RWPE1 (cell line): ENCODE results near the gene FCHO2.

ENCODE experiments used
- CTCF ChIA-PET: fragments of 350-600 bp; sonication (Branson Sonifier 250); formaldehyde crosslinking; extraction: SDS; loops from one replicate; lab custom pipeline; 2021; lab: Yijun Ruan, JAX
- POLR2A ChIA-PET: fragments of 400-600 bp; formaldehyde crosslinking; extraction: SDS; loops from one replicate; lab custom pipeline; 2020; ENCODE audit warnings: antibody characterized with exemption; ENCODE audit not compliant: low non-redundant PET; lab: Yijun Ruan, JAX
- DNase-seq: peaks from one replicate; pipeline ENCODE4 v3.0.0; 2012; ENCODE audit warnings: low spot score
- H3K27ac ChIP-seq: fragments of 450-650 bp; 2 replicates; pipeline ENCODE4 v1.5.1; 2017
- CTCF ChIP-seq: fragments of 450-650 bp; conservative IDR thresholded peaks from 2 replicates; pipeline ENCODE4 v1.5.1; 2017; ENCODE audit warnings: low read depth, mild to moderate bottlenecking

The FCHO2 gene

GRCh38 chr5:73131711-73132425 is 176.0 kb downstream of the FCHO2 start:
- POLR2A ChIA-PET = no interaction called here
- no peak overlapping the region for H3K27ac ChIP-seq
- CTCF ChIA-PET = no interaction called here
- DNase-seq = no peak
- TF ChIP-seq CTCF = no peak

DNA sequence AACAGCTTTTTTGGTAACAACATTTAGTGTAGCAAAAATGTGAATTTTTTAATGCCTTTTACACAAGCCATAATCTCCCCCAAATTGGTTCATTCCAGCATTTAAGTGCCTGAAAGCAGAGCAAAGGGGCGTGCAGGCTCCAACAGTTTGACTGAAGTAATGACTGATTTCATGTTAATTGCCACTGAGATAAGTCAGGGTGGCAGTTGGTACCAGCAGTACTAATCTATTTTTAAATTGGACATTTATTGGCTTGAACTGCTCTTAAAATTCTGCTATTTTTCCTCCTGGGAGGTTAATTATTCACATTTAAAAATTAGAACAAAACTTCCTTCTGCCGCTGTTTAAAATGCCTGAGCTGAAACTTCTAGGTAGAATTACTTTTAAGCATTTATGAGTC is 176.9 kb downstream of the FCHO2 start:
- DNase-seq = no peak
- POLR2A ChIA-PET = no interaction called here
- TF ChIP-seq CTCF = no peak
- no peak overlapping the region for H3K27ac ChIP-seq
- CTCF ChIA-PET = interaction anchor here (1.1 kb wide), 1 partner anchor 69 kb away, joined by 4 read pairs; no protein-coding TSS in a partner anchor

DNA sequence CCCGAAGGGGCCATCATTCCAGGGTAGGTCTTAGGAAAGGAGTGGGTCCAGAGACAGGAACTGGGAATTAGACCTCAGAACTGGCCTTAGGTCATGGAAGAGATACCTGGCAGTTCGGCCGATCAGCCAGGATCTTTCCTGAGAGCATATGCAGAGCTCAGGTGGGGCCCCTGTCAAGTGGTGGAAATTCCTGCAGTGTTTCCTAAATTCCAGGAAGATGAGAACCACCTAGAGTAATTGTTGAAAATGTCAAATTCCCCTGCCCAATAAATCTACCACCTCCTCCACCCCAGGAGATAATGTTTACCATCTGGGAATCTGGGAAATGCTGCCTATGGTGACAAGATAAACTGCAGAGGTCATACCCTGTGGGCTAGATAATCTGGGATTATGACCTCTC is 179.2 kb downstream of the FCHO2 start:
- no peak for DNase-seq
- no peak overlapping the region for H3K27ac ChIP-seq
- CTCF ChIA-PET = interaction anchor here (0.6 kb wide), 1 partner anchor 76 kb away, joined by 3 read pairs; no protein-coding TSS in a partner anchor
- POLR2A ChIA-PET = no interaction called here
- TF ChIP-seq CTCF = no peak

DNA sequence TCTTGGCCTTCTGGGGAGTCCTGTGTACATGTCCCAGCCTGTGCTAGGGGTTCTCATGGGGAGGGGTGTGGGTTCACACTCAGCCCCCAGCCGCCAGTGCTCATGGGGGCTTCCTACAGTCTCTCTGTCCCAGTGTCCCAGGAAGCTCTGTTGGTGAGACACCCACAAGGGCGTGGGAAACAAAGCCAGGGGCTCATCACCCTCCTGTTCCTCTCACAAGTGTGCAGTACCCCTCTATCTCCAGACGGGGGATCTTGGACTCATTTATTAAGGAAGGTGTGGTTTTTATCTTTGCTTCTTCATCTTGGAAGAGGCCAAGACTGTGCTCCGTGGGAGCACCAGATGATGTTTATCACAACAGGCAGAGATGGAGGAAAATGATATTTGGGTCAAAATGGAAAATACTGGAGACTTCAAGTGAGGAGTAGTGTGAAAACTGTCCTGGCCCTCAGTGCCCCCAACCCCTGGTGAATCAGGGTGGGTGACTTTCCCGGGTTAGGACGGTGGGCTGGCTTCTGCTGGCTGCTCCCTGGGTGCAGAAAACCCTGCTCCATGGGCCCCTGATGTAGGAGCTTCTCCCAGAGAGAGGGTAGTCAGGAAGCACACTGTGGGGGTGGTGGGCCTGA is 179.7 kb downstream of the FCHO2 start:
- peak; percentile 71 for DNase-seq
- no peak overlapping the region for H3K27ac ChIP-seq
- ChIA-PET POLR2A (no interaction called here), CTCF (interaction anchor here (1.2 kb wide), 1 partner anchor 316 kb away, joined by 3 read pairs; no protein-coding TSS in a partner anchor)
- peak; percentile 42 for TF ChIP-seq CTCF

DNA sequence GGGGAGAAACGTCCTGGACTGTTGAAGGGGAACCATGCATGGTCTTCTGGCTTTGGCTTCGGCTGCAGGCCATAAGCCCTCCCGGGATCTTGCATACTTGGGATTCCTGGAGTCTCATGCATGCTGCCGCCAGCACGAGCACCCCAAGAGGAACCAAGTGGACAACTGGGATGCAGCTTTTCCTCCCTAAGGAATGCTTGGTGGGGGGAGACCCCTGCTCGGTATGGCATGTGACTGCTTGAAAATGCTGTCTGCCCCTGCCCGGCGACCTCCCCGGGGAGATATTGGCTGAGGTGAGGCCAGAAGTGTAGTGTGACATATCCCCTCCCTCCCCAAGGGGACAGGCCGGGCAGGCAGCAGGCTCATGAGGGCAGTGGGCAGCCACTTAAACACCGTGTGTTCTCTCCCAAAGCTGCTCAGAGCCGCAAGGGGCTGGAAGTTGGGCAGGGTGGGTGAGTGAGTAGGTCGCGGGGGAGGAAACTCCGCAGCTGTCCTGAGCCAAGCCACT is 180.3 kb downstream of the FCHO2 start:
- CTCF ChIA-PET = interaction anchor here (1.2 kb wide), 1 partner anchor 315 kb away, joined by 3 read pairs; no protein-coding TSS in a partner anchor
- no peak overlapping the region for H3K27ac ChIP-seq
- POLR2A ChIA-PET = no interaction called here
- no peak for DNase-seq
- TF ChIP-seq CTCF = no peak

DNA sequence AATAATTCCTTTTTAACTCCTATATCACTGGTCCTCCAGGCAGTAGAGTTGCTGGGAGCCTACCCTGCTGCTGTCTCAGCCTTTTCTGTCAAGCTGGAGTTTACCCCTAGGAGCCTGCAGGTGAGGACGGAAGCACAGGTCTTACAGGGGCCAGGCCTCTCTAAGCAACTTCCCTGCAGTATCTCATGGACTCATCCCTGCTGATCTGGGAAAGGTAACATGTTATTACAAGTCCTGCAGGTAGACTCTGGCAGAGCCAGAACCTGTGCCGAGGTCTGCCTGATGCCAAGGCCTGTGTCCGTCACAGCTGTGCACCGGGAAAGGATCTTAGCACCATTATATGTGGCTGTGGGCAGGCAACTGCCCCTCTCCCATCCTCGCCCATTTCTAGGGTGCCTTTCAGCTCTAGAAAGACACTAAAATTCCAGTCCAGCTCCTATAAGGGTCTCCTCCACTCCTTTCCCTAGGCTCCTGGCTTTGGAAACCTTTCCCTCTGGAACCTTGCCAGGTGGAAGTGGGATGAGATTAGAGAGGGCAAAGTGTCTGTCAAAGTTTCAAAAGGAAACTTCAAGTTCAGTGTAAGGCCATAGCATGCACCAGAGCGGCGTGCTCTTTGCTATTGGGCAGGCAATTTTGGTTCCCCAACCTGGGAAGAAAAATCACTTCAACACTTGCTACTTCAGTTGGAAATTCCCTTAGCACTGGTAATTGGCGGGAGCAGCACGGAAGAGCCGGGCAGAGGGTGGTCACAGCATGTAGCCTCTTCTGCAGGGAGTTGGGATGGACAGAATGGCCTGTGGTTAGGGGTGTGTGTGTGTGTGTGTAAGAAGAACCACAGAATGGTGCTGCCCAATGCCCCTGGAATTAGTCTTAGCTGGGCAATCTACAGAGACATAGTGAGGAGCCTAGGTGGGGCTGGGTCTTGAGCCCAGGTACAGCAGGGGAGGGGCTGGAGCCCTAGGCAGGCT is 182.0 kb downstream of the FCHO2 start:
- CTCF ChIA-PET = no interaction called here
- TF ChIP-seq CTCF = no peak
- H3K27ac ChIP-seq = no peak overlapping the region
- DNase-seq = no peak
- POLR2A ChIA-PET = no interaction called here
